Measurements from ENCODE around the gene SLX9.

SLX9 gene

GRCh38 chr21:44953628-44954021, 13.8 kb downstream of the SLX9 start:
- TF ChIP-seq CTCF (IDR thresholded peaks at IDR 0.05; ENCODE audit: low read depth, low read length, missing control alignments), result no peak
- no peak for DNase-seq (ENCODE audit: low read depth)
- no peak overlapping the region for H3K4me3 ChIP-seq (ENCODE audit: low read depth, low read length)

GRCh38 chr21:44954281-44954771, 14.5 kb downstream of the SLX9 start:
- no peak for TF ChIP-seq CTCF (IDR thresholded peaks at IDR 0.05; ENCODE audit: low read depth, low read length, missing control alignments)
- H3K4me3 ChIP-seq (ENCODE audit: low read depth, low read length), result no peak overlapping the region
- no peak for DNase-seq (ENCODE audit: low read depth)

GRCh38 chr21:44955141-44955797, 15.4 kb downstream of the SLX9 start:
- DNase-seq (ENCODE audit: low read depth), result no peak
- TF ChIP-seq CTCF (IDR thresholded peaks at IDR 0.05; ENCODE audit: low read depth, low read length, missing control alignments), result no peak

GRCh38 chr21:44955798-44956175, 16.0 kb downstream of the SLX9 start:
- no peak overlapping the region for H3K4me3 ChIP-seq (ENCODE audit: low read depth, low read length)
- no peak for DNase-seq (ENCODE audit: low read depth)
- TF ChIP-seq CTCF (IDR thresholded peaks at IDR 0.05; ENCODE audit: low read depth, low read length, missing control alignments), result no peak

More at GRCh38 chr21:44955141-44955797, 15.4 kb downstream of the SLX9 start:
- H3K4me3 ChIP-seq (ENCODE audit: low read depth, low read length), result no peak overlapping the region

GRCh38 chr21:44956356-44957046, 16.7 kb downstream of the SLX9 start:
- H3K4me3 ChIP-seq (ENCODE audit: low read depth, low read length), result no peak overlapping the region
- TF ChIP-seq CTCF (IDR thresholded peaks at IDR 0.05; ENCODE audit: low read depth, low read length, missing control alignments), result no peak
- no peak for DNase-seq (ENCODE audit: low read depth)

GRCh38 chr21:44957047-44957831, 17.4 kb downstream of the SLX9 start:
- no peak overlapping the region for H3K4me3 ChIP-seq (ENCODE audit: low read depth, low read length)
- TF ChIP-seq CTCF (IDR thresholded peaks at IDR 0.05; ENCODE audit: low read depth, low read length, missing control alignments), result no peak
- no peak for DNase-seq (ENCODE audit: low read depth)

Measured in GM12864 (cell line).